Fibroblast of mammary gland (primary cell): ENCODE data around the gene ORC3.
A peak's percentile ranks its signal among the peaks of the same experiment; 100 is the strongest.
"Not testable (repeated sequence)": the region's sequence is repeated elsewhere in the genome, so short reads cannot be mapped to it uniquely, and the experiment has no call there.

ENCODE experiments used
- DNase-seq: peaks from one replicate; pipeline ENCODE4 v3.0.0-alpha.2; 2010; ENCODE audit warnings: low read depth
- H3K4me3 ChIP-seq: 2 replicates; pipeline ENCODE4 v1.5.1; 2011; ENCODE audit warnings: low read depth, mild to moderate bottlenecking, low read length, moderate library complexity; ENCODE audit not compliant: control insufficient read depth
- CTCF ChIP-seq: conservative IDR thresholded peaks from 2 replicates; pipeline ENCODE4 v1.5.1; 2011; ENCODE audit warnings: low read depth, low read length, inconsistent platforms; ENCODE audit not compliant: control insufficient read depth, insufficient read depth

Gene ORC3

GRCh38 chr6:87701676-87702588, 112.0 kb downstream of the ORC3 start, which contains the start of gene AKIRIN2:
TSS of gene AKIRIN2 (minus strand) at chr6:87702233. CDS start at chr6:87701684, 549 bp downstream.
- TF ChIP-seq CTCF = no peak
- H3K4me3 ChIP-seq = peak within 1 kb of the TSS; percentile 84
- DNase-seq = peak; percentile 99

GRCh38 chr6:87702589-87702945, 112.6 kb downstream of the ORC3 start:
- H3K4me3 ChIP-seq = peak overlapping the region; percentile 84
- no peak for TF ChIP-seq CTCF
- peak; percentile 77 for DNase-seq

GRCh38 chr6:87703039-87703438, 113.1 kb downstream of the ORC3 start:
- peak overlapping the region; percentile 84 for H3K4me3 ChIP-seq
- peak; percentile 50 for DNase-seq

GRCh38 chr6:87705070-87705691, 115.2 kb downstream of the ORC3 start:
- H3K4me3 ChIP-seq = no peak overlapping the region
- TF ChIP-seq CTCF = no peak
- DNase-seq = no peak

- TF ChIP-seq CTCF = no peak
- DNase-seq = peak; percentile 55
- H3K4me3 ChIP-seq = no peak overlapping the region
These were observed 116.4 kb downstream of the ORC3 start for GRCh38 chr6:87706187-87706966.

- not testable (repeated sequence) for H3K4me3 ChIP-seq, DNase-seq
These were observed 118.9 kb downstream of the ORC3 start for GRCh38 chr6:87708581-87709427.

- DNase-seq = no peak
- H3K4me3 ChIP-seq = no peak overlapping the region
These were observed 120.2 kb downstream of the ORC3 start for GRCh38 chr6:87710090-87710489.

GRCh38 chr6:87712713-87713112, 122.8 kb downstream of the ORC3 start:
- DNase-seq, H3K4me3 ChIP-seq: not testable (repeated sequence)

More at GRCh38 chr6:87710090-87710489, 120.2 kb downstream of the ORC3 start:
- no peak for TF ChIP-seq CTCF
